VCaP (cell line): ENCODE measurements around the gene ATP2C2.
"Not testable (repeated sequence)": the region's sequence is repeated elsewhere in the genome, so short reads cannot be mapped to it uniquely, and the experiment has no call there.

Source experiments
- H3K27ac ChIP-seq: fragments of 450-650 bp; 2 replicates; pipeline ENCODE4 v1.5.1; 2017
- CTCF ChIP-seq: fragments of 450-650 bp; conservative IDR thresholded peaks from 2 replicates; pipeline ENCODE4 v1.5.1; 2017; ENCODE audit warnings: mild to moderate bottlenecking, moderate library complexity

Gene ATP2C2

DNA sequence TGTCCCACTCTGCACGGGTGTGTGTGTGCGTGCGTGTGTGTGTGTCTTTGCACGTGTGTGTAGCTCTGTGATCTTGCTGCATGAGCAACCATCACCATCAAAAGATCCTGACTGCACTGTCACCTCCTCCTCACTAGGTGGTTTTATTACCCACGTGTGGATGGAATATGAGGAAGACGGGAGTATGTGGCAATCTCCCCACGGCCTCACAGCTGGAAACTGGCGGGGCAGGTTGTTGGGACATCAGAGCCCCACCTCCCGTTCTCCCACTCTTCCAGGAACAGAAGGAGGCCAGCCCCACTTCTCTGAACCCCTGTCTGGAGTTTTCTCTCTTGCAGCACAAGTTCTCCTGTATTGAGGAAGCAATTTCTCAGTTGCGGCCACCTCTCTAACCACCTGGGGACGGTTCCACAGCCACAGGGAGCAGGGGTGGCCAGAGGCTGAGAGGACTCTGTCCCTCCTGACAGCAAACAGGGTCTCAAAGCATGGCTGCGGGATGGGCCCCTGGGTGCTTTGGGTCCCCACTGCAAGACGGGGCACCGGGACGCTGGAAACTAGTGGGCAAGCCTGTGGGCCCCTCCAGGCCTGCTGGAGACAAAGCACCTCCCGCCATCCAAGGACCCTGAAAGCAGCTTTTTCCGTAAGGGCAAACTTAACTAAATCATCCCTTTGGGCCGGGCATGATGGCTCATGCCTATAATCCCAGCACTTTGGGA, 27.9 kb upstream of the ATP2C2 start:
- TF ChIP-seq CTCF, result peak; percentile 31
- H3K27ac ChIP-seq, result no peak overlapping the region

GRCh38 chr16:84341528-84342295, 26.6 kb upstream of the ATP2C2 start:
- no peak for TF ChIP-seq CTCF
- no peak overlapping the region for H3K27ac ChIP-seq

- H3K27ac ChIP-seq, result not testable (repeated sequence)
Measured at GRCh38 chr16:84343800-84344199, 24.5 kb upstream of the ATP2C2 start.

- H3K27ac ChIP-seq, result no peak overlapping the region
- TF ChIP-seq CTCF, result no peak
Measured at GRCh38 chr16:84344781-84345180, 23.6 kb upstream of the ATP2C2 start.

GRCh38 chr16:84347161-84347560, 21.2 kb upstream of the ATP2C2 start:
- H3K27ac ChIP-seq, result no peak overlapping the region
- TF ChIP-seq CTCF, result no peak

DNA sequence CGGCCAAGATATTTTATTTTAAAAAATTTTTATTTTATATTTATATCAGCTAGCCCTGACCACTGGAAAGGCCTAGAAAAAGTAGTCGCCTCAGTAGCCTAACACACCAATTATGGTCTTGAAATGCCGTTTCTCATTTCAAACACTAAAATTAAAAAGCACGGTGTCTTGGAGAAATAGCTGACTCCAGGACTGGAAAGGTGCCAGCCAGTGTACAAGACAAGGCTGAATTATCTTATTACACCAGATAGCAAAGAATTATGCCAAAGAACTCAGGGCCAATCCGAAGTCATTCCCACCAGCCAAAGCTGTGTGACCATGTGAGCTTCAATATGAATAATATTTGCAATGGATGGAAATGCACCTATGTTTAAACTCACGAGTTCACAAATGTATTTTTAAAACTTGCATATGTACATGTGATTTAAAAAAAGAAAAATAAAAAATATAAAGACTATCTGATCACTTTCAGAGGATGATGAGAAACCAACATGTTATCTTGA, 19.9 kb upstream of the ATP2C2 start:
- no peak overlapping the region for H3K27ac ChIP-seq
- TF ChIP-seq CTCF, result no peak

DNA sequence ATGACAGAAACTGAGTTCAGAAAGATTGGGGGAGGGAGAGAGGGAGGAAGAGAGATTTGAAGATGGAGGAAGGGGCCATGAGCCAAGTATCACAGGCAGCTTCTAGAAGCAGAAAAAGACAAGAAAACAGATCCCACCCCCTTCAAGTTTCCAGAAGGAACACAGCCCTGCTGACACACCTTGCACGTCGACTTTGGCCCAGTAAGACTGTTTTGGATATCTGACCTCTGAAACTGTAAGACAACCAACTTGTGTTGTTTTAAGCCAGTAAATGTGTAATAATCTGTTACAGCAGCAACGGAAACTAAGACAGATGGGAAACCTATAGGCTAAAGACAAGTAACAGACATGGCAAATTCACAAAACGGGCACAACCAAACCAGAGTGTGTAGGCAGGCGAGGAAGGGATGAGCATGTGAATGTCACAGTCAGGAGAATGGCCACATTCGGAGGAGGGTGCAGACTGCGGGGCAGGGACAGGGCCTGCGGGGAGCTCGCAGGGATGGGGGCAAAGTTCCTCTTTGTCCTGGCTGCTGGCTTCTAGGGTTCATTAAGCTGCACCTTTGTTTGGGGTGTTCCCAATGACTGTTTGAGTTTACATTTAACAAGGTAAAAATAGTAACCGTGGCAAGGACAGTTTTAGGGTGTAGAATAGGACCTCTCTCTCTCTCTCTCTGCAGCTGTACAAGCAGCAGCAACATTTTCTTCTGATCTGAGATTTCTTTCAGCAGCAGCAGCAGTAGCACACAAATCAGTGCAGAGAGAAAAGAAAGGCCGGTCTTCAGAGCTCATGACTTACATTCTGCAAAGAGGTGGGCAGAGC, 18.3 kb upstream of the ATP2C2 start:
- TF ChIP-seq CTCF, result no peak
- no peak overlapping the region for H3K27ac ChIP-seq
